A549 treated with CpdA at 1 μM for 4 hours (cell line): Measurements from ENCODE around the gene PLA2G4D. TPM values are rescaled to one million over a fixed set of nuclear protein-coding genes. Genes with fewer than 3 reads are reported as not detected.

Source experiments
- total RNA-seq: library from RNA; stranded (reverse); fragments of 200-300 nt; extraction: Qiagen RNA extraction; gene quantifications from 5 replicates; pipeline ENCODE4 v1.2.3, GENCODE V29; 2022; ENCODE audit warnings: low read depth

PLA2G4D gene, protein sequence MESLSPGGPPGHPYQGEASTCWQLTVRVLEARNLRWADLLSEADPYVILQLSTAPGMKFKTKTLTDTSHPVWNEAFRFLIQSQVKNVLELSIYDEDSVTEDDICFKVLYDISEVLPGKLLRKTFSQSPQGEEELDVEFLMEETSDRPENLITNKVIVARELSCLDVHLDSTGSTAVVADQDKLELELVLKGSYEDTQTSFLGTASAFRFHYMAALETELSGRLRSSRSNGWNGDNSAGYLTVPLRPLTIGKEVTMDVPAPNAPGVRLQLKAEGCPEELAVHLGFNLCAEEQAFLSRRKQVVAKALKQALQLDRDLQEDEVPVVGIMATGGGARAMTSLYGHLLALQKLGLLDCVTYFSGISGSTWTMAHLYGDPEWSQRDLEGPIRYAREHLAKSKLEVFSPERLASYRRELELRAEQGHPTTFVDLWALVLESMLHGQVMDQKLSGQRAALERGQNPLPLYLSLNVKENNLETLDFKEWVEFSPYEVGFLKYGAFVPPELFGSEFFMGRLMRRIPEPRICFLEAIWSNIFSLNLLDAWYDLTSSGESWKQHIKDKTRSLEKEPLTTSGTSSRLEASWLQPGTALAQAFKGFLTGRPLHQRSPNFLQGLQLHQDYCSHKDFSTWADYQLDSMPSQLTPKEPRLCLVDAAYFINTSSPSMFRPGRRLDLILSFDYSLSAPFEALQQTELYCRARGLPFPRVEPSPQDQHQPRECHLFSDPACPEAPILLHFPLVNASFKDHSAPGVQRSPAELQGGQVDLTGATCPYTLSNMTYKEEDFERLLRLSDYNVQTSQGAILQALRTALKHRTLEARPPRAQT
- total RNA-seq: not detected in 5 replicates

DNA sequence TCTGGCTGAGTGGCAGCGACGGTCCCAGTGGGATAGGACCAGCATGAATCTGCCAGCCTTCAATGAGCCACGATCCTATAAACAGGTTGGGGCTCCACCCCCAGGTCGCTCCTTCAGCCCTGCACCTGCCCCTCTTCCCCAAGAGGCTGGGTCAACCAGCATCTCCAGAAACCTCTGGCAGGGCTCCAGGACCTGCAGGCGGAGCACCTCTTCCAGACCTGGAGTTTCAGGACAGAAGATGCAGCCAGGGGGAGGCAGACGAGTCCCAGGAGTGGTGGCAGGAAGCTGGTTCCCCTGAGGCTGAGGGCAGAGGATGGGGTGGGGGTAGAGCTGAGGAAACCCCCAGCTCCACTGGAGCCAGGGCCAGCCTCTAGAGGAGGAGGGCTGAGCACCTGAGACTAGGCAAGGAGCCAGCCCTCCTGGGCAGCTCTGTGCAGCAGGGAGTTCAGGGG lies at the start of gene PLA2G4D:
PLA2G4D (minus strand) TSS at position 51 of the 452 bp plus-strand sequence. CDS start 103 bp downstream, outside the sequence.

DNA sequence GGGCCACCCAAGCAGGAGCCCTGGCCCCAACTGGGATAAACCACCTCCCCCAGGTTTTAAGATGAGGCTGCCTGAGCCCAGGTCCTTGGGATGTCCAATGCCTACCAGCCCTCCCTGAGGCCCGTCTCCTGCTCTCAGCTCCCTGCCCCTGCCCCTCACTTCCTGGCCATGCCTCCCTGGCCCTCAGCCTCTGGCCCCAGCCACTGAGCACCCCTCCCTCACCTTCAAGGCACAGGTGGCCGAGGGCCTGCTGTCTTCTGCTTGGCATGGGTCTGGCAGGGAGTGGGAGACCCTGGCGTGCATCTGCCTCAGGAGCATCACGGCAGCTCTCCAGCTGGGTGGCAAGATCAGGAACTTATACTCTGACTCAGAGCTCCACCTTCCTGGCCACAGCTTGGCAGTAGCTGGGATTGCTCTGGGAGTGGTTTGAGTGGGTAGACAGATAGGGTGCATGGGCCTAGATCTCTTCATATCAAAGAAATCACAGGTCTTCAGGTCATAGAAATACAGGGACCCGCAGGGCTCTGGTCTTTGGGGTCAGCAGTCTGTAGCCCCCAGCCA lies 73.6 kb downstream of the PLA2G4D start, which contains the start of gene PLA2G4E:
PLA2G4E (minus strand) TSS at position 330 of the 561 bp plus-strand sequence; CDS start at position 318, 12 bp downstream.

Other genes with a start within 250 kb of the PLA2G4D start
- gene SPTBN5, start 200.5 kb downstream of the PLA2G4D start, total RNA-seq: 0.09 to 0.29 TPM (median 0.23 TPM) in 5 replicates
- 9.5 to 12.2 TPM (median 11.1 TPM) in 5 replicates for gene EHD4, start 122.0 kb downstream of the PLA2G4D start, total RNA-seq
- not detected in 5 replicates for gene PLA2G4E, start 73.5 kb downstream of the PLA2G4D start, total RNA-seq
- gene PLA2G4F, start 62.1 kb upstream of the PLA2G4D start, total RNA-seq: not detected in 5 replicates
- 14.0 to 20.6 TPM (median 17.1 TPM) in 5 replicates for gene VPS39, start 113.7 kb upstream of the PLA2G4D start, total RNA-seq
- 4.8 to 8.3 TPM (median 7.5 TPM) in 5 replicates for gene GANC, start 178.6 kb upstream of the PLA2G4D start, total RNA-seq
- gene TMEM87A, start 178.9 kb upstream of the PLA2G4D start, total RNA-seq: 24.6 to 36.2 TPM (median 25.0 TPM) in 5 replicates